NCI-H1092 (cell line): Measurements from ENCODE around the gene P2RY10.
"Not testable (repeated sequence)": the region's sequence is repeated elsewhere in the genome, so short reads cannot be mapped to it uniquely, and the experiment has no call there.

Source experiments
- DNase-seq: peaks from one replicate; lab custom pipeline; 2025; lab: John Stamatoyannopoulos, UW

The P2RY10 gene

GRCh38 chrX:78945186-78945912 lies at the start of gene P2RY10:
Gene P2RY10, plus strand, starts transcription at chrX:78945391. Its CDS starts 15,130 bp downstream, at chrX:78960521.
- DNase-seq, result no peak

GRCh38 chrX:78922754-78923153 lies 22.4 kb upstream of the P2RY10 start:
- no peak for DNase-seq

GRCh38 chrX:78923198-78924015 lies 21.8 kb upstream of the P2RY10 start:
- no peak for DNase-seq

GRCh38 chrX:78931814-78932213 lies 13.4 kb upstream of the P2RY10 start:
- DNase-seq, result no peak

- DNase-seq, result no peak
These were observed 10.3 kb upstream of the P2RY10 start for GRCh38 chrX:78934866-78935265.

GRCh38 chrX:78944351-78944750 lies 840 bp upstream of the P2RY10 start:
- DNase-seq, result no peak

GRCh38 chrX:78946178-78946931 lies 1.2 kb downstream of the P2RY10 start:
- no peak for DNase-seq

DNA sequence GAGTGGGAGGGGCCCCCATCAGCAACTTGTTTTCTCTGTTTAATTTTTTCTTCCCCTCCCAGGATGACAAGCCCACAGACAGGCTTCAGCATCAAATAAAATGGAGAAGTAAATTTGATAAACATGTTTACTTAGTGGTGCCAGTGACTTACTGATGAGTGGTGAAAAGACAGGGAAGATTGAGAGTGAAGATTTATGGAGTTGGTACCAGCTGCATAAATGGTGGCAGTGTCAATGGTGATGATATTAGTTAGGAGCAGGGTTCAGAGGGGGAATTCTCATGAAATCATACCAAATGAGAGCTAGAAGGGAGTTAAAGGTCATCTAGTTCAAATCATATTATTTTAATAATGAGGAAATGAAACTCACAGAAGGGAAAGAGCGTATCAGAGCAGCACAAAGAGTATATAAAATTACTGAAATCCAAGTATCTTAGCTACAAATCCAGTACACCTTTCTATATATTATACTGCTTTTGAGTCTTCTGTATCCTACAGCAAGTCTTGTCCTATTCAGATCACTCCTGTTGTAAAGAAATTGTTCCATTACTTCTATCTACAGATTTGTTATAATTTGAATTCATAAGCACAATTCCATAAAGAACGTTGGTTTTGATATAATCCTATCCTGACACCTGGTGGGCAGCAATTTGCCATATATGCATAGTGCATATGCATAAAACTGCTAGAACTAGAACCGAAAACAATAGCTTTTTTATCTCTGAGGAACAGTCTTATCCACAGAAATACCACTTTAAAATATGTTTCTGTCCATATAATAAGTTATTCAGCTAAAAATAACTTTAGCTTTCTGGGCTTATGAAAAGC lies 5.0 kb downstream of the P2RY10 start:
- DNase-seq, result no peak

DNA sequence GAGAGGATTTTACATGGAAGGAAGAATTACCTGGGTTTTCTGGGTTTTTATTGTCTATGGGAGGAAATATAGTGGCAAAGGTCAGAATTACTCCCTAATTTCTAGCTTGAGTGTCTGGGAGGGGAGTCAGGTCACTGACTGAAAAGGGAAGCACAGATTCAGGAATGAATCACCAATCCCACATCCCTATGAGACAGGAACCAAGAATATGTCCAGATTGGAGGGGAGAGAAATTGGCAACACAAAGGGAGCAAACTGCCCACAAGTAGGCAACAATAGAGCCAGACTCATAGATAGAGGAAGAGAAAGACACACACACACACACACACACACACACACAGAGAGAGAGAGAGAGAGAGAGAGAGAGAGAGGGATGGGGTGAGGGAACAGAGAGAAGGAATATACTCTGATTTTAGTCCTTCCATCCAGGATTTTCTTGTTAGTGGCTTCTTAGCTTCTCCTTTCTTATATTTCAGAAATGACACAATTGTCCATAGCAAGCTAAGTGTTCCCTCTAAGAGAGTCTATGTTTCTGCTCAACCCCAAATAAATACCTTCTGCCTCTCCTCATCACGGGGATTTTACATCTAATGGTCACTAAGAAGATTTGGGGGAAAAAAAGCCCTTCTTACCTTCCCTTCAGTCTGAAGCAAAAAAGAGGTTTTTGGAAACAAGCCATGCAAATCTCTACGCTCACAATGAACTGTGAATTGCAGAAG lies 12.0 kb downstream of the P2RY10 start:
- DNase-seq, result no peak

DNA sequence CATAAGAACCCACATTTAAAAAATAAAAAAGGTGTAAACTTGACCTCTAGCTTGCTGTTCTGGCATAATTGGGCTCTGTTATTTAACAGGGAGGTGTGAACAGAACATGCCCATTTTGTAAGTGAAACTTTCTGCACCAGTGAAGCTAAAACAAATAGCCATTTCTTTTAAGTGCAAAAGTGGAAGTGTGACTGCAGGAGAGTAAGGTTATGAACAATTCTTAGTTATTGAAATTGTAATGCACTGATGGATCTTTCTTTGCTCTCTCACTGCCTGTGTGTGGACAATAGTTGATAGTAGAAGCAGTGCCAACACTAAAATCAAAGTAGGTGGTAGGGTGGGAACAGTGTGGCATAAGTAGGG lies 12.6 kb downstream of the P2RY10 start:
- no peak for DNase-seq

DNA sequence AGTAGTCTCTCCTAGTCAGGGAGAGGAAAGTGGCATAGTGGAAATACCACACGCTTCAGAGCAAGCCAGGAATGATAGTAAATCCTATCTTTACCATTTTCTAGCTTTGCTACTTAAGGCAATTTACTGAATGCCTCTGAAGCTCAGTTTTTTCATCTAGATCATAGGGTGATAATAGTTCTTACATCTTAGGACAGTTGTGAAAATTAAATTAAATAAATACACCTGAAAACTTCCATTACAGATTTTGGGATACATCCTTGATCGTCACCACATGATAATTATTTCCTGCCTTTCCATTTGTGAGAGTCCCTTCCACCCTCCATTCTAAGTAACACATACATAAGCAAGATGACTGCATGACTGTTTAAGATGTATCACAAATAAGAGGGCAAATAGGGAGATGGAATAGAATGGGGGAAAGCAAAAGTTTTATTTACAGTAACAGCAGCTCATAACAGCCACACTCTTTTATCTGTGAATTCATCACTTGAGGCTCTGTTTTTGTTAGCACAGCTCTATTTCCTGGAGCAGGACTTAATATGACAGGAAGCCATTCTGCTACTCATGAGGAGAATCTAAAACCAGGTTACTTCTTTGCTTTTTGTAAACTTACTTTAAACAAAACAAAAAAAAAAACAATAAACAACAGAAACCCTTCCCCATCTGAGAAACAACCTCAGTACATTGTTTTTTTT lies 13.4 kb downstream of the P2RY10 start:
- no peak for DNase-seq

DNA sequence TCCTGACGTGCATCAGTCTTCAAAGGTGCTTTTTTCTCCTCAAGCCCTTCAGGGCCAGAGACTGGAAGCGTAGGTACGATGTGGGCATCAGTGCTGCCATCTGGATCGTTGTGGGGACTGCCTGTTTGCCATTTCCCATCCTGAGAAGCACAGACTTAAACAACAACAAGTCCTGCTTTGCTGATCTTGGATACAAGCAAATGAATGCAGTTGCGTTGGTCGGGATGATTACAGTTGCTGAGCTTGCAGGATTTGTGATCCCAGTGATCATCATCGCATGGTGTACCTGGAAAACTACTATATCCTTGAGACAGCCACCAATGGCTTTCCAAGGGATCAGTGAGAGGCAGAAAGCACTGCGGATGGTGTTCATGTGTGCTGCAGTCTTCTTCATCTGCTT lies 15.7 kb downstream of the P2RY10 start:
- no peak for DNase-seq

GRCh38 chrX:78964598-78964997 lies 19.4 kb downstream of the P2RY10 start:
- no peak for DNase-seq

DNA sequence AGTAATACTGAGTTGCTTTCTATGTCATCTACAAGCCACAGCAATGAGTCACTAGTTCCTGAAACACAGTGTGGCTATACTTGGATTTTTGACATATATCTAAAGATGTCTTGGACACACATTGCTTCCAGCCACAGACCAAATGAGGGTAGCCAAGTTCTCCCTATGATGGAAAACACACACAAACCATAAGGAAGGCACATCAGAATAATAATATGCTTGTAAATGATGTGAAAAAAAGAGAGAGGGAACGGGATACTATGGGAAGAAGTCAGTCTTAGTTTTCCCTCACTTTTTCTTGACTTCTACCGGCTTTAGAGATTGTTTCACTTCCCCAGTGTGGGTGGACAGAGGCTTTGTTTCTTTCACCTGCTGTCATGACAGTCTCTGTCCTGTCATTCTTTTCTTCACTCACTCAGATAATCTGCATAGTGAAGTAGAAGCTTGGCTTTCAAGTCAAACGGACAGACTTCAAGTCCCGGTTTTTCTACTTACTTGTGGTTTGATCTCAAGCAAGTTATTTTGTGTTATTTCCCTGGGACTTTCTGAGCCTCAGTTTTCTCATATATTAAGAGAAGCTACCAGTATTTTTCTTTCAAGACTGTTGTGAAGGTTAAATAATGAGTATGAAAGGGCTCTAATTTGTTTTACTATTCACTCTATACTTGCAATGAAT lies 34.7 kb downstream of the P2RY10 start:
- no peak for DNase-seq

- DNase-seq, result no peak
These were observed 44.2 kb downstream of the P2RY10 start for GRCh38 chrX:78989349-78989748.

DNA sequence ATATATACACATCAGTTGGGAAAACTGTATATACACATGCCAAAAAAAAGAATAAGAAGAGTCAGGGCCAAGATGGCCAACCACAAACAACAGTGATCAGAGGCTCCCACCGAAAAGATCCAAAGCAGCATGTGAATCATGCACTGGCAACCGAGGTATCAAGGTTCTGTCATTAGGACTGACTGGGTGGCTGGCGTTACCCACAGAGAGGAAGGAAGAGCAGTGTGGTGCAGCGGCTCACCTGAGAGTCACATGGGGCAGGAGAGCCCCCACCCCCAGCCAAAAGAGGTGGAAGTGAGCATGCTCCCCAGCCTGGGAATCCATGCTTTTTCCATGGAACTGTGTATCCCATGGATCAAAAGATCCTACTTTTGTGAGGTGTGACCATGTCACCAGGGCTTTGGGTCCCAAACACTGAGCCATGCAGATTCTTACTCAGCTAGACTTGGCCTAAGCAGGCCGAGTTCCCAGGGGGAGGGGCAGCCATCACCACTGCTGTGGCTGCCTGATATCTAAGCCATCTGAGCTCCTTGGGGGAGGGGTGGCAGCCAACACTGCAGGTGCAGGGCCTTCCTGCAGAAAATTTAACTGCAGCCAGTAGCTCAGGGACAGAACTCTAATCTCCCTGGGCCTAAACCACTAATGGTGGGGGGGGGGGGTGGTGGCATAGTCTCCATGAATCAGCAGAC lies 52.8 kb downstream of the P2RY10 start:
- DNase-seq, result no peak

DNA sequence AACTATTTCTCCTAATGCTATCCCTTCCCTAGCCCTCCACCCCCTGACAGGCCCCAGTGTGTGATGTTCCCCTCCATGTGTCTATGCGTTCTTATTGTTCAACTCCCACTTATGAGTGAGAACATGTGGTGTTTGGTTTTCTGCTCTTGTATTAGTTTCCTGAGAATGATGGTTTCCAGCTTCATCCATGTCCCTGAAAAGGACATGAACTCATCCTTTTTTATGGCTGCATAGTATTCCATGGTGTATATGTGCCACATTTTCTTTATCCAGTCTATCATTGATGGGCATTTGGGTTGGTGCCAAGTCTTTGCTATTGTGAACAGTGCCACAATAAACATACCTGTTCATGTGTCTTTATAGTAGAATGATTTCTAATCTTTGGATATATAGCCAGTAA lies 62.3 kb downstream of the P2RY10 start:
- not testable (repeated sequence) for DNase-seq
